Gastrocnemius medialis (tissue), 4 donors: Measurements from ENCODE around the gene PXDN.

Experiments
- POLR2A ChIP-seq, 2 donors: fragments of 450-650 bp; IDR thresholded peaks; one replicate each; pipeline ENCODE4 v1.6.1; 2017; ENCODE audit warnings: antibody characterized with exemption in 2 of 2, mild to moderate bottlenecking in 2 of 2, moderate library complexity in 2 of 2
- TF ChIP-seq, protein P1 (sequence below), 5 experiments: fragments of 450-650 bp in 3 of 5; fragments of 200-600 bp in 2 of 5; sonication (generic) in 2 of 5; IDR thresholded peaks in 4 of 5; conservative IDR thresholded peaks in 1 of 5; 1 replicate in 4 of 5; 2 replicates in 1 of 5; pipeline ENCODE4 v1.5.1; 2016 to 2019; ENCODE audit warnings: antibody characterized with exemption in 5 of 5, mild to moderate bottlenecking in 3 of 5, moderate library complexity in 3 of 5

GRCh38 chr2:1603521-1603920 is 140.8 kb downstream of the PXDN start:
- TF ChIP-seq, protein P1, sequence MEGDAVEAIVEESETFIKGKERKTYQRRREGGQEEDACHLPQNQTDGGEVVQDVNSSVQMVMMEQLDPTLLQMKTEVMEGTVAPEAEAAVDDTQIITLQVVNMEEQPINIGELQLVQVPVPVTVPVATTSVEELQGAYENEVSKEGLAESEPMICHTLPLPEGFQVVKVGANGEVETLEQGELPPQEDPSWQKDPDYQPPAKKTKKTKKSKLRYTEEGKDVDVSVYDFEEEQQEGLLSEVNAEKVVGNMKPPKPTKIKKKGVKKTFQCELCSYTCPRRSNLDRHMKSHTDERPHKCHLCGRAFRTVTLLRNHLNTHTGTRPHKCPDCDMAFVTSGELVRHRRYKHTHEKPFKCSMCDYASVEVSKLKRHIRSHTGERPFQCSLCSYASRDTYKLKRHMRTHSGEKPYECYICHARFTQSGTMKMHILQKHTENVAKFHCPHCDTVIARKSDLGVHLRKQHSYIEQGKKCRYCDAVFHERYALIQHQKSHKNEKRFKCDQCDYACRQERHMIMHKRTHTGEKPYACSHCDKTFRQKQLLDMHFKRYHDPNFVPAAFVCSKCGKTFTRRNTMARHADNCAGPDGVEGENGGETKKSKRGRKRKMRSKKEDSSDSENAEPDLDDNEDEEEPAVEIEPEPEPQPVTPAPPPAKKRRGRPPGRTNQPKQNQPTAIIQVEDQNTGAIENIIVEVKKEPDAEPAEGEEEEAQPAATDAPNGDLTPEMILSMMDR (IDR thresholded peaks at IDR 0.05 in 4 of 5, conservative IDR thresholded peaks at IDR 0.05 in 1 of 5) = no peak
- TF ChIP-seq POLR2A (IDR thresholded peaks at IDR 0.05) = no peak
